HG02884 (cell line): ENCODE results near the gene ZFPM1.
"Not testable (repeated sequence)": the region's sequence is repeated elsewhere in the genome, so short reads cannot be mapped to it uniquely, and the experiment has no call there.

Source experiments
- ATAC-seq: cut with Tn5 transposase; IDR thresholded peaks from one replicate; pipeline ENCODE4 v1.9.1; 2021; ENCODE audit warnings: mild to moderate bottlenecking, moderate library complexity; ENCODE audit not compliant: unreplicated experiment

Gene ZFPM1

DNA sequence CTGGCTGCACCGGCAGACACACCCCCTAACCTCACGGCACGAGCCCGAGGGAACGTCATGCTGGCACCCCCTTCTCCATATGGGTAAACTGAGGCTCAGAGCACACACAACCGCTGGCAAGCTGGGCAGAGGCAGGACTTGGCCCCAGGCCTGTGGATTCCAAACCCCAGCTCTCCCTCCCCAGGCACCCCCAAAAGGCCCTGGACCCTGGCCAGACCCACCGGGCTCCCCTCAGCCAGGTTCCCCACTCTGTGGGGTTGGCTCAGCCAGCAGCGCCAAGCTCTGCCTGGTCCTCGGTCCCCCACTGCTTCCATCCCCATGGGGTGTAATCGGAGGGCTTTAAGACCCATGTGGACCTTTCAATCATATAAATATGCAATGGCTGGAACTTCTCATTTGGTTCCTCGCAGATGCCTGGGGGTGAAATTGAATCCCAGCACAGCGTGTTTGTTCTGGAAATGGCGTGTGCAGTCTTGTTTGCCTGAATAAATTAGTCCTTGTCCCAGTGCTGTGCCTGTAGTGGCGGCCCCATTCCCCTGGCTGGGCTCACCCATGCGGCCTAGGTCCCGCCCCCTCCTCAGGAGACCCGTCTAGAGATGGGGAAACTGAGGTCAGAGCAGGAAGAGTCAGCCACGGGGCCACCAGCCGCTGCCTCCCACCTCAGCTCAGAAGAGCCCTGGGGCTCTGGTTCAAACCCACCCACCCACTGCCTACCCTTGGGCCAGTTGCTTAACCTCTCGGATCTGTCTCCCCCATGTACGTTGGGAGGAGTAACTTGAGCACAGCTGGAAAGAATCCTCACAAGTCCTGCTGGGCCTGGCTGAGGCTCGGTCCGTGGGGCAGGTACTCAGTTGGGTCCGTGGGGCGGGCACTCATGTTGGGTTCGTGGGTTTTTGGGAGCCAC, 57.3 kb downstream of the ZFPM1 start:
- ATAC-seq: no peak

- ATAC-seq: no peak
Observed at GRCh38 chr16:88511060-88511459, 58.0 kb downstream of the ZFPM1 start.

- no peak for ATAC-seq
Observed at GRCh38 chr16:88511906-88512305, 58.8 kb downstream of the ZFPM1 start.

GRCh38 chr16:88512728-88513696, 59.9 kb downstream of the ZFPM1 start:
- ATAC-seq: no peak

DNA sequence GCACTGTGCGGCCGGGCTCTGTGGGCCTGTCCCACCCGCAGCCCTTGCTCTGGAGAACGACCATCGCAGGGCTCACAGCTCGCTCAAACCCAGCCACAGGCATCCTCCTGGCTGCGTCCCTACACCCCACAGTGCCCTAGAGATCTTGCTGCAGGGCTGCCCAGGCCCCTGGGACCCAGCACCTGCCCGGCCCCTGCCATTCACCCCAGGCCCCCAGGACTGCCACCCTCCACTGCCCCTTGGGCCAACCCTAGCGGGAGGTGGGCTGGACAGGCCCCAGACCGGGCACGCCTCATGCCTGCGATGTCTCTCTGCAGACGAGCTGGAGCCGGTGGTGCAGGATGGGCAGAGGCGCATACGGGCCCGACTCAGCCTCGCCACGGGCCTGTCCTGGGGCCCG, 61.0 kb downstream of the ZFPM1 start:
- ATAC-seq: no peak

DNA sequence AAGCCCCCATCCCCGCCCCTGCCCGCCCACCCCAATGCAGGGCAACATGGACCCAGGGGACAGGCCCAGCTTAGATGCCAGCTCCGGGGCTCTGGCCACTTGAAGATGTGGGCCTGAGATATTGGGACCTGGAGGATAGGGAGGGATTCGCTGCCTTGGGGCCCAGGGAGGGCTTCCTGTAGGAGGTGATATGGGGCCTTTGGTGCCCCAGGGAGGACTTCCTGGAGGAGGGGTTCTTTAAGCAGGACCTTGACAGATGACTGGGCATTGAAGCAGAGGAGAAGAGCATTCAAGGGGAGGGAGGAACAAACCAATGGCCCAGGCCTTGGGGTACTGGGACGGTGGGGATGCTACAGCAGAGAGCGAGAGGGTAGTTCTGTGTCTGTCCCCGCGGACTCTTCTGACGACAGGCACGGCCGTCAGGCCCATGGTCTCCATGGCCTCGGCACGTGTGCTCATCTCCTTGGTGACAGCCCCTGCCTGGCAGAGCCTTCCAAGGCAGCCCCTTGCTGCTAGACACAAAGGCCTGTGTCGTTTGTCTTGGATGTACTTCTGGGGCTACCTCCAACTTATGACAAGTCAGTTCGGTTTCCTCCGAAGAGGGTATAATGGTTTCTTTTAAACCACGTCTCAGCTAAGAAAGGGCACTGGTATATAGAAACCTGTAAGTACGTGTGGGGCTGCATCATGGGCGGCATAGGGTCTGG, 61.6 kb downstream of the ZFPM1 start:
- no peak for ATAC-seq

DNA sequence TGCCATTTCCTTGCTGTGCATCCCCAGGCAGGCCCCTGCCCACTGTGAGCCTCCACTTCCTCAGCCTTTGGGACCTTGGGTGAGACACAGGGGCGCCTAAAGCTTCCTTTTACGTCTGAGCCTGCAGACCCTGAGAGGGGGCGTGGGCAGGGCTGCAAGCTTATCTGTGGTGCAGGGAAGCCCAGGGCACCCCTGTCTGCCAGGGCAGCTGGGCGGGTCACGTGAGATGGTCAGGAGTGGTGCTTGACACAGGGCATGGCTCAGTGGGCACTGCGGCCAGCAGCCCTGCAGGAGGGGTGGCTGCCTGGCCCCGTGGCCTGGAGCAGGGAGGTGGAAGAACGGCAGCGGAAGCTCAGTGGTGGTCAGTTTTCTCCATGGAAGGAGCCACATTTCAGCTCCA, 62.3 kb downstream of the ZFPM1 start:
- no peak for ATAC-seq

DNA sequence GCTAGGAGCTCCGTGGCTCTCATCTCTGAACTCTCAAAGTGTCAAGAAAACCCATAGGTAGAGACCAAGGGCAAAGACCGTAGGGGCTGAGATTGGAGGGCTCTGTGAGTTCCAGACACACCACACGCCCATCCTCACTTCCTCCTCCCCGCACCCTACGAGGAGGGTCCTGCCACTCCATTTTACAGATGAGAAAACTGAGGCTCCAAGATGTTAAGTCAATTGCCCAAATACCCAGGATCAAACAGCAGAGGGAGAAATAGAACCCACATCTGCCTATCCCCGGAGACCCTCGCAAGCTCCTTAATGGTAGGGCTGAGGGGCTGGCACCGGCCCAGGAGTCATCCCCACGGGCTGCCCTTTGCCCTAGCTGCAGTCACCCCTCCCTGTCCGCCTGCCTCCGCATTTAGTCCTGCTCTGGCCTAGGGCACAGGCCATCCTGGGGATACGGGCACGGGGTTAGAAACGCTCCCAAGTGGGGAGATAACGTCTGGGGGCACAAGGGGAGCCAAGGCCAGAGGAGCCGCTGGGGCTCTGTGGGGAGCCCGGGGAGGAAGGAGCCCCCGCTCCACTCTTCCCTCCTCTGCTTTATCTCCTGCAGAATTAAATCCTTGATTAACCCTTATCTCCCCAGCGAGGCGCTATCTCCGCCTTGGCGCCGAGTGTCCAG, 63.0 kb downstream of the ZFPM1 start:
- no peak for ATAC-seq

GRCh38 chr16:88516601-88517061, 63.6 kb downstream of the ZFPM1 start:
- no peak for ATAC-seq

- not testable (repeated sequence) for ATAC-seq
Observed at GRCh38 chr16:88517208-88517774, 64.2 kb downstream of the ZFPM1 start.

- ATAC-seq: not testable (repeated sequence)
Observed at GRCh38 chr16:88518411-88519111, 65.5 kb downstream of the ZFPM1 start.

GRCh38 chr16:88519240-88519639, 66.2 kb downstream of the ZFPM1 start:
- no peak for ATAC-seq

DNA sequence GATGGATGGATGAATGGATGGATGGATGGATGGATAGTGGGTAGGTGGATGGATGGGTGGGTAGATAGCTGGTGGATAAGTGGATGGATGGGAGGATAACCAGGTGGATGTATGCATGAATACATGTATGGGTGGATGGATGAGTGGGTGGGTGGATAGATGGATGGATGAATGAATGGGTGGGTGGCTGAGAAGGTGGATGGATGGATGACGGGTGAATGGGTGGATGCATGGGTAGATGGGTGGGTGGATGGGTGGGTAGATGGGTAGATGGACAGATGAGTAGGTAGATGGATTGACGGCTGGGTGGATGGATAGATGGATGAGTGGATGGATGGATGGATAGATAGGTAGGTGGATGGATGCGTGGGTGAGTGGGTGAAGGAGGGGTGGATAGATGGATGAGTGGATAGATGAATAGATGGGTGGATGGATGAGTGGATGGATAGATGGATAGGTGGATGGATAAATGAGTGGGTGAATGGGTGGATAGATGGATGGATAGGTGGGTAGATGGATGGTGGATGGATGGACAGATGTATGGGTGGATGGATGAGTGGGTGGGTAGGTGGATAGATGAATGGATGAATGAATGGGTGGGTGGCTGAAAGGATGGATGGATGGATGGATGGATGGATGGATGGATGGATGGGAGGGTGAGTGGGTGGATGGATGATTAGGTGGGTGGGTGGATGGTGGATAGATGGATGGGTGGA, 67.0 kb downstream of the ZFPM1 start:
- no peak for ATAC-seq

- no peak for ATAC-seq
Observed at GRCh38 chr16:88521674-88522073, 68.6 kb downstream of the ZFPM1 start.

DNA sequence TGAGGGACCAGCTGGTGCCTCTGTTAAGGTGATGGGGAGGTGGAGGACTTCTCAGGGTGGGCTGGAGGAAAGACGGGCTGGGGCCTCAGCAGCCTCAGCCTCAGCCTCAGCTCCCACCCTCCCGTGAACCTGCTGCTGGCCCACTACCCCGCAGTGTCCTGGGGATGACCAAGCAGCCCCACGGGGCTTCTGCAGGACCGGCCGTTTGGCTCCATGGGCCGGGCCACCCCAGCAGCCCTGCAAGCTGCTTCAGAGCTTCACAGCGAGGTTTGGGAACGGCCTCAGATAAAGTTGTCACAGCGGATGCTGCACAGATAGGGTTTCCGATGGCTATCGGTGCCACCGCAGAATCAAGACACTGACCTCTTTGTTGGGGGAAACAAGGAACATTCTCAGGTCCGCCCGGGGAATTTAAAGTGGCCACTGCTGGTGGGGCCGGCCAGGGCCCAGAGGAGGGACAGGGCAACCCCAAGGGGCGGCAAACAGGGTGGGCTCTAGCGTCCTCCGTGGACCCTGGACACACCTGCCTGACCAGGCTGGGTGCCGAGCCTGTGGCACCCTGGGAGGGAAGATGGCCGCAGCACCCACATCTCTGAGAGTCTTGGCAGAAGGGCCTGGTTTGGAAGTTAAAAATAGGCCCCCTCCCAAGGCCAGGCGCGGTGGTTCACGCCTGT, 69.3 kb downstream of the ZFPM1 start:
- no peak for ATAC-seq

- ATAC-seq: no peak
Observed at GRCh38 chr16:88523309-88524161, 70.5 kb downstream of the ZFPM1 start.

DNA sequence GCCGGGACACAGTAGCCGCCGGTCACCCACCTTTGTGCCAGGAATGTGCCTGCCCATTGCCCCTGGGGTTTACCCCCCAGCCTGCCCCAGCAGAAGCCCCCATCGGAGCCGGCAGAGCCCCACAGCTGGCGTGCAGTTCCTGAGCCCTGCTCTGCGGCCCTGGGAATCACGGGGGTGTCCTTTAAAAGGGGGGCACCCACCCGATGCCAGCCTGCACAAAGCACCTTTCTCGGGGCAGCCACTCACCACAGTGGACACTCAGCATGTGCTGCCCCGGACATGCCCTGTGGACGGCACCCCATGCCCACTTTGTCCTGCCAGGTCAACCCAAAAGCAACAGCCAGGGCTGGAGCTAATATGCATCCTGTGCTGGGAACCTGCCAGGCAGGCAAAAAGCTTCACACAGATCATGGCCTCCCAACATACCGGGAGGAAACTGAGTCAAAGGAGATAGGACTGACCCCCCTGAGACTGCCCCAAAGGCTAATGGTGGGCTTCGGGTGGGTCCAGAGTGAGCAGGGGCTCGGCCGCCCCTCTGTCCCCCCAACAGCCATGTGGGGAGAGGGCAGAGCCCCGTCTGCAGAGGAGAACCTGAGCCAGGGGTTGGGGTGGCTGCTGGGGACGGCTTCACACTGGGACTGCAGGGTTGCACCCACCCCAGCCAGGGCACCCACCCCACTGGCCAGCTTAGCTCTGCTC, 71.3 kb downstream of the ZFPM1 start:
- no peak for ATAC-seq
